Activated CD8-positive, alpha-beta T cell treated with anti-CD3 and anti-CD28 coated beads, Interleukin-2, amount 10 ng/mL, durations not matched to agents 7 days and 5 days (primary cell): ENCODE measurements around the gene ELP5. TPM values are rescaled to one million over a fixed set of nuclear protein-coding genes. Genes with fewer than 3 reads are reported as not detected.
A peak's percentile ranks its signal among the peaks of the same experiment; 100 is the strongest.

ENCODE experiments used
- ATAC-seq: fragments of 150-1000 bp; cut with Tn5 transposase; one replicate; pipeline ENCODE4 v1.10.0; 2021; ENCODE audit warnings: moderate library complexity
- CTCF ChIA-PET: fragments of 350-600 bp; sonication (Branson Sonifier 250); formaldehyde crosslinking; loops from one replicate; lab custom pipeline; 2021; ENCODE audit warnings: antibody characterized with exemption; lab: Charles Lee
- POLR2A ChIA-PET: fragments of 350-600 bp; sonication (Branson Sonifier 250); formaldehyde crosslinking; loops from one replicate; lab custom pipeline; 2021; ENCODE audit warnings: antibody characterized with exemption; lab: Charles Lee
- DNase-seq: peaks from one replicate; pipeline ENCODE4 v3.0.0-alpha.2; 2020
- H3K27ac Mint-ChIP-seq: one replicate; pipeline ENCODE4 v1.8.0; 2021; ENCODE audit warnings: mild to moderate bottlenecking, mixed read lengths
- H3K27me3 Mint-ChIP-seq: one replicate; pipeline ENCODE4 v1.8.0; 2021; ENCODE audit warnings: low read depth, mixed read lengths
- H3K36me3 Mint-ChIP-seq: one replicate; pipeline ENCODE4 v1.8.0; 2021; ENCODE audit warnings: low read depth, mixed read lengths
- H3K4me1 Mint-ChIP-seq: one replicate; pipeline ENCODE4 v1.8.0; 2021; ENCODE audit warnings: low read depth, mixed read lengths
- H3K4me3 Mint-ChIP-seq: one replicate; pipeline ENCODE4 v1.8.0; 2021; ENCODE audit warnings: mild to moderate bottlenecking, mixed read lengths
- H3K9me3 Mint-ChIP-seq: one replicate; pipeline ENCODE4 v1.8.0; 2022; ENCODE audit warnings: mixed read lengths; ENCODE audit not compliant: insufficient read depth
- total RNA-seq, 2 experiments: library from RNA; stranded (reverse); gene quantifications; one replicate each; pipeline ENCODE4 v1.2.3, GENCODE V29; 2021

ELP5 gene
- total RNA-seq, 2 experiments from 2014 or later = 63.5 to 66.1 TPM

- ATAC-seq = no peak
- H3K36me3 Mint-ChIP-seq = no peaks in the 10 kb centered on the region
- no peak for DNase-seq
- POLR2A ChIA-PET = interaction anchor here (1.6 kb wide), 1 partner anchor 10 kb away, joined by 8 read pairs; the partner anchor contains the start of gene SLC2A4
- no peaks in the 10 kb centered on the region for H3K9me3 Mint-ChIP-seq
- H3K4me1 Mint-ChIP-seq = peaks cover 30% of the 10 kb centered on the region
- H3K4me3 Mint-ChIP-seq = no peak overlapping the region
- H3K27ac Mint-ChIP-seq = no peak overlapping the region
- CTCF ChIA-PET = interaction anchor here (2.2 to 2.9 kb wide), 2 partner anchors 10 to 246 kb away, joined by 4 to 14 read pairs; partner anchors contain the start of gene SLC2A4
- H3K27me3 Mint-ChIP-seq = peaks cover 34% of the 10 kb centered on the region
Observed at GRCh38 chr17:7292194-7292593, 40.2 kb downstream of the ELP5 start.

GRCh38 chr17:7292729-7293128, 40.7 kb downstream of the ELP5 start:
- DNase-seq = no peak
- POLR2A ChIA-PET = interaction anchor here (1.6 kb wide), 1 partner anchor 11 kb away, joined by 8 read pairs; the partner anchor contains the start of gene SLC2A4
- ATAC-seq = no peak
- Mint-ChIP-seq H3K4me1 (peaks cover 30% of the 10 kb centered on the region), H3K9me3 (no peaks in the 10 kb centered on the region), H3K36me3 (no peaks in the 10 kb centered on the region), H3K27me3 (peaks cover 34% of the 10 kb centered on the region), H3K27ac (no peak overlapping the region), H3K4me3 (no peak overlapping the region)
- CTCF ChIA-PET = interaction anchor here (0.7 to 2.9 kb wide), 3 partner anchors 11 to 247 kb away, joined by 3 to 14 read pairs (median 4); partner anchors contain the start of gene SLC2A4

DNA sequence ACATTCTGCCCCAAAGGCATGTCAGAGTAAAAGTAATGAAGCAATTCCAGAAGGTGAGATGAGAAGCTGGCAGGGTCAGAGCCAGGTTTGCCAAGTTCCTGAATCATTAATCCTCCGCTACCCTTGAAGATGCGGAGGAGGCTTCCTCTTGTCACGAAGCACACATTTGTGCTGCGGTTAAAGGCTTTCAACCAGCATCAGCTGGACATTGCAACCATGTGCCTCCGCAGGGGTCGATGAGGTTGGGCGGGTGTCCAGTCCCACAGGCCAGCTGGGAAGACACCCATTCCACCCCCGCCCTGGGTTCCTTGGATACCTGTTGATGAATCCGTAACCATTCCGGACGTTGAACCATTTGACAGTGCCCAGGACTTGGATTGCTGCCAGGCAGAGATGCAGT, 41.1 kb downstream of the ELP5 start:
- Mint-ChIP-seq H3K36me3 (no peaks in the 10 kb centered on the region), H3K27me3 (peaks cover 34% of the 10 kb centered on the region), H3K9me3 (no peaks in the 10 kb centered on the region), H3K4me3 (no peak overlapping the region), H3K4me1 (peaks cover 30% of the 10 kb centered on the region), H3K27ac (no peak overlapping the region)
- ChIA-PET CTCF (interaction anchor here (0.6 to 2.9 kb wide), 6 partner anchors 11 to 247 kb away, joined by 3 to 14 read pairs (median 4); partner anchors contain the start of gene SLC2A4), POLR2A (no interaction called here)
- ATAC-seq (no peak), DNase-seq (no peak)

DNA sequence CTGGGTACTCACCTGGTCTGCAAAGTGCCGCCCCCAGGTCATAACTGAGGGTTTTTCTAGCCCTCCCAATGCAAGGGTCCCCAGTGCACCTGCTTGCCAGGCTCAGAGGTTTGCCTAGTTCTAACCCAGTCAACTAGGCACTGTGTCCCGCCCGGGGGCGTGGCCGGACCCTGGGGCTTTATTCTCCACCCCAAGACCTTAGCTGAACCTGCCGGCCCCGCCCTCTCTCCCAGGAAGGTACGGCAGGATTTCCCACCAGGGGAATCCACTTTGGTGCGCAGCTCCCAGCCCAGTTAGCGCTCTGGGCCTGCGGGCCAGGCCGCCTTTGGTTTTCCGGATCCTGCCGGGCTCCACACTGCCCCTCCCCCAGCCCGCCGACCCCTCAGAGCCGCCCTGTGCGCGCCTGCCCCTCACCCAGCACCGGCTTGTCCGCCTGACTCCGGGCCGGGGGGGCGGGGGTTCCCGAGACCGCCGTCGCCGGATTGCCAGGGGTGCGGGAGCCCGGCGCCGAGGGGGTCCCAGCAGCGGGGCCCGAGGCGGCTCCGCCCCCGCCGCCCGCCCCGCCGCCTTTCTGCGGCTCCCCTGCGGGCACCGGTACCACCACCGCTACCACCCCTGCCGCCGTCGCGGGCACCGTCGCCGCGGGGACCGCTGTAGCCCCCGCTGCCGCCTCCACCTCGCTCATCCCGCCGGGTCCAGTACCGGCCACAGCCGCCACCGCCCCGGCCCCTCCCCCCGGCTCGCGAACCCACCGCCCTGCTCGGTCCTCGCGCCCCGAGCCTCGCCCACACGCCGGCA, 42.0 kb downstream of the ELP5 start:
- DNase-seq (peak; percentile 46), ATAC-seq (no peak)
- Mint-ChIP-seq H3K4me3 (peak overlapping the region; percentile 71), H3K4me1 (peaks cover 30% of the 10 kb centered on the region), H3K36me3 (no peaks in the 10 kb centered on the region), H3K9me3 (no peaks in the 10 kb centered on the region), H3K27ac (no peak overlapping the region), H3K27me3 (peaks cover 30% of the 10 kb centered on the region)
- POLR2A ChIA-PET = no interaction called here
- CTCF ChIA-PET = interaction anchor here (0.6 to 1.2 kb wide), 3 partner anchors 11 to 248 kb away, joined by 3 to 4 read pairs (median 4); no protein-coding TSS in a partner anchor

GRCh38 chr17:7294614-7295153, 42.7 kb downstream of the ELP5 start, which contains the start of gene YBX2:
Gene YBX2, minus strand, starts transcription at chr17:7294639. Its CDS starts 139 bp downstream, at chr17:7294500.
- POLR2A ChIA-PET = no interaction called here
- Mint-ChIP-seq H3K4me1 (peaks cover 30% of the 10 kb centered on the region), H3K27ac (no peak within 1 kb of the TSS)

DNA sequence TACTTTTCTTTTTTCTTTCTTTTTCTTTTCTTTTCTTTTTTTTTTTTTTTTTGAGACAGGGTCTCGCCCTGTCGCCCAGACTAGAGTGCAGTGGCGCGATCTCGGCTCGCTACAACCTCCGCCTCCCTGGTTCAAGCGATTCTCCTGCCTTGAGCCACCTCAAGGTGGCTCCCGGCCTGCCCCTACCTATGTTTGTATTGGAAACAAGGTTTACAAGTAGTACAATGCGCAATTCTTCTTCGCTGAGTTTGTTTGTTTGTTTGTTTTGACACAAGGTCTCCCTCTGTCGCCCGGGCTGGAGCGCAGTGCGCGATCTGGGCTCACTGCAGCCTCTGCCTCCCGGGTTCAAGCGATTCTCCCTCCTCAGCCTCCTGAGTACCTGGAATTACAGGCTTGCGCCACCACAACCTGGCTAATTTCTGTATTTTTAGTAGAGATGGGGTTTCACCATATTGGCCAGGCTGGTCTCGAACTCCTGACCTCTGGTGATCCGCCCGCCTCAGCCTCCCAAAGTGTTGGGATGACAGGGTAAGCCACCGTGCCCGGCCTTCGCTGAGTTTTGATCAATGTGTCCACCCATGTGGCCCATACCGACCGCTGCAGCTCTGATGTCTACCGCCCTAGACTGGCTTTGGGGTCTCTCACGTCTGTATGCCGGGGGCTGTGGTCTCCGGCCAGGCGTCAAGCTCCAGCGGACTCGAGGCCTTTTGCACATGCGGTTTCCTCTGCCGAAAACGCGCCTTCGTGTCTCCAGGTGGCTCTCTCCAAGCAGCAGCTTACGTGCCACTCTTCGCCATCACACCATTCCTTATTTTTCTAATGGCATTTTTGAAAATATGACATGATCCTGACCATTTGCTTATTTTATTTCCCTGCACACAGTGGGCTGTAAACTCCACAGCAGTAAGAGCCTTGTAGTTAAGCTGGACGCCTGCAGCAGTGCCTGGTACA, 43.5 kb downstream of the ELP5 start:
- no peak overlapping the region for H3K27ac Mint-ChIP-seq
- H3K27me3 Mint-ChIP-seq = peaks cover 36% of the 10 kb centered on the region
- ChIA-PET POLR2A (interaction anchor here (0.9 to 1.3 kb wide), 2 partner anchors 57 to 260 kb away, joined by 3 read pairs; partner anchors contain the start of gene SLC16A13), CTCF (interaction anchor here (1.0 to 4.8 kb wide), 19 partner anchors 7 to 291 kb away, joined by 3 to 81 read pairs (median 6); partner anchors contain the start of genes ACADVL, ACAP1, DLG4 and NEURL4)
- H3K36me3 Mint-ChIP-seq = no peaks in the 10 kb centered on the region
- no peak for DNase-seq
- peak overlapping the region; percentile 71 for H3K4me3 Mint-ChIP-seq
- no peaks in the 10 kb centered on the region for H3K9me3 Mint-ChIP-seq
- ATAC-seq = no peak
- H3K4me1 Mint-ChIP-seq = peaks cover 30% of the 10 kb centered on the region

More at GRCh38 chr17:7294614-7295153, 42.7 kb downstream of the ELP5 start, which contains the start of gene YBX2:
- H3K36me3 Mint-ChIP-seq = no peaks in the 10 kb centered on the region
- H3K4me3 Mint-ChIP-seq = peak within 1 kb of the TSS; percentile 71
- CTCF ChIA-PET = no interaction called here
- peaks cover 30% of the 10 kb centered on the region for H3K27me3 Mint-ChIP-seq
- peak; percentile 82 for ATAC-seq
- peak; percentile 85 for DNase-seq
- no peaks in the 10 kb centered on the region for H3K9me3 Mint-ChIP-seq

- no peaks in the 10 kb centered on the region for H3K9me3 Mint-ChIP-seq
- peak overlapping the region; percentile 34 for H3K4me3 Mint-ChIP-seq
- H3K27ac Mint-ChIP-seq = no peak overlapping the region
- peaks cover 30% of the 10 kb centered on the region for H3K4me1 Mint-ChIP-seq
- peak; percentile 71 for DNase-seq
- peak; percentile 27 for ATAC-seq
- ChIA-PET CTCF (interaction anchor here (0.6 to 4.8 kb wide), 30 partner anchors 8 to 293 kb away, joined by 3 to 81 read pairs (median 4); partner anchors contain the start of genes ACADVL, ACAP1, DLG4 and GABARAP), POLR2A (interaction anchor here (0.9 to 1.3 kb wide), 3 partner anchors 15 to 261 kb away, joined by 3 read pairs; partner anchors contain the start of gene SLC16A13)
- H3K36me3 Mint-ChIP-seq = no peaks in the 10 kb centered on the region
- H3K27me3 Mint-ChIP-seq = peaks cover 38% of the 10 kb centered on the region
Observed at GRCh38 chr17:7296189-7296861, 44.3 kb downstream of the ELP5 start.

GRCh38 chr17:7304179-7304578, 52.2 kb downstream of the ELP5 start:
- no peaks in the 10 kb centered on the region for H3K9me3 Mint-ChIP-seq
- POLR2A ChIA-PET = no interaction called here
- no peak overlapping the region for H3K4me3 Mint-ChIP-seq
- H3K4me1 Mint-ChIP-seq = peaks cover 12% of the 10 kb centered on the region
- ATAC-seq = no peak
- H3K36me3 Mint-ChIP-seq = peaks cover 11% of the 10 kb centered on the region
- CTCF ChIA-PET = interaction anchor here (2.5 kb wide), 1 partner anchor 8 kb away, joined by 14 read pairs; no protein-coding TSS in a partner anchor
- no peak for DNase-seq
- peaks cover 11% of the 10 kb centered on the region for H3K27me3 Mint-ChIP-seq
- no peak overlapping the region for H3K27ac Mint-ChIP-seq

GRCh38 chr17:7306911-7307685, 55.1 kb downstream of the ELP5 start, which contains the start of gene EIF5A:
Gene EIF5A, plus strand, starts transcription at chr17:7307628. Its CDS starts 2,008 bp downstream, at chr17:7309636.
- ChIA-PET CTCF (interaction anchor here (2.5 kb wide), 1 partner anchor 11 kb away, joined by 14 read pairs; no protein-coding TSS in a partner anchor), POLR2A (interaction anchor here (0.6 kb wide), 1 partner anchor 29 kb away, joined by 3 read pairs; the partner anchor contains the start of gene ACAP1)
- peaks cover under 1% of the 10 kb centered on the region for H3K27me3 Mint-ChIP-seq
- H3K9me3 Mint-ChIP-seq = no peaks in the 10 kb centered on the region
- peak within 1 kb of the TSS; percentile 93 for H3K4me3 Mint-ChIP-seq
- ATAC-seq (peak; percentile 86), DNase-seq (peak; percentile 100)
- H3K36me3 Mint-ChIP-seq = peaks cover 38% of the 10 kb centered on the region
- peak within 1 kb of the TSS; percentile 99 for H3K27ac Mint-ChIP-seq
- H3K4me1 Mint-ChIP-seq = peaks cover 38% of the 10 kb centered on the region
